ENCODE results near the gene SUMO4. TPM values are rescaled to one million over a fixed set of nuclear protein-coding genes. Genes with fewer than 3 reads are reported as not detected.

Gene SUMO4
- total and polyA plus RNA-seq, 2 of the 4 experiments (the other 2 are of a cell fraction) = 2.2 TPM; not detected in 1

DNA sequence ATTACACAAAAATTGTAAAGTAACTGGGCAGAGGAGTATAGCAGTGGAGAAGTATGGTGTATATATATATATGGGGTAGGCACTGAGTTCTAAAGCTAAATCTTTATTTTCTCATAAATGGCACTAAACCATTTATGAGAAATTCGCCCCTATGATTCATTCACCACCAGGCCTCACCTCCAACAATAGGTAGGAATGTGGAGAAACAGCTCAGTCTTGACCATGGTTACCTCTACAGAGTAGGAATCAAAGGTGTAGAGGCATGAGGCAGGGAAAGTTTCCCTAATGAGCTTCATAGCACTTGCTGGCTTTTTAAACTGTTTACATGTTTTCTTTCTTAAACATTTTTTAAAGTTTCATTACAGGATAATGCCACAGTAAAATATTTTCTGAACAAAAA is 36.9 kb upstream of the SUMO4 start:
- ChIA-PET CTCF (no interaction called here), POLR2A (ENCODE audit: unreplicated experiment) (no interaction called here)
- Histone ChIP-seq H2AK5ac (ENCODE audit: low read depth, low read length) (no peak overlapping the region), H3K9me1 (ENCODE audit: insufficient read depth, low read length) (peaks cover 11% of the 10 kb centered on the region), H3K4me3 (ENCODE audit: insufficient read depth, low read depth, low read length) (no peak overlapping the region), H3K9me3 (ENCODE audit: control insufficient read depth, insufficient read depth, low read length) (no peaks in the 10 kb centered on the region), H2BK120ac (ENCODE audit: low read depth, low read length) (no peak overlapping the region), H3K36me3 (ENCODE audit: control insufficient read depth, insufficient read depth, low read length) (peaks cover 3% of the 10 kb centered on the region; the same call in 1 of the 2 replicates), H3K56ac (ENCODE audit: extremely low read depth, insufficient read depth, low read length) (no peak overlapping the region), H3K4ac (ENCODE audit: low read depth, low read length) (no peak overlapping the region), H3K4me1 (ENCODE audit: control insufficient read depth, insufficient read depth, low read length) (peaks cover 6% of the 10 kb centered on the region), H2AK9ac (replicated peaks; ENCODE audit: low read depth, low read length, poor library complexity) (no peak overlapping the region), H3K4me2 (ENCODE audit: low read depth, low read length) (no peak overlapping the region), H4K91ac (ENCODE audit: insufficient read depth, low read depth, low read length) (no peak overlapping the region; the same call in 1 of the 2 replicates), H3K27ac (ENCODE audit: insufficient read depth, low read length) (no peak overlapping the region), H4K5ac (ENCODE audit: low read depth, low read length) (no peak overlapping the region), H3K9ac (ENCODE audit: low read depth, low read length) (no peak overlapping the region), H3K79me1 (ENCODE audit: low read depth in 1 of 2, low read length in 2 of 2) (peaks cover 36 to 68% of the 10 kb centered on the region in 2 experiments), H4K20me1 (ENCODE audit: insufficient read depth, low read length) (peaks cover 66% of the 10 kb centered on the region), H3K14ac (replicated peaks; ENCODE audit: low read depth, low read length) (no peak overlapping the region), H3K18ac (ENCODE audit: low read depth, low read length) (no peak overlapping the region), H3K23ac (ENCODE audit: low read depth, low read length) (no peak overlapping the region; the same call in 1 of the 2 replicates), H2BK5ac (ENCODE audit: low read depth, low read length, poor library complexity, severe bottlenecking) (no peak overlapping the region), H4K8ac (ENCODE audit: low read depth in 2 of 2, low read length in 2 of 2) (no peak overlapping the region), H3K27me3 (ENCODE audit: control insufficient read depth, insufficient read depth, low read length) (no peaks in the 10 kb centered on the region), H2AFZ (replicated peaks; ENCODE audit: low read length, poor library complexity) (no peak overlapping the region), H2BK20ac (ENCODE audit: low read depth, low read length) (no peak overlapping the region), H2BK15ac (ENCODE audit: low read depth, low read length) (no peak overlapping the region)
- BruUV-seq (replicated peaks) = no TSS peak
- no CpG with 5 or more reads among the region's 1 CpG for WGBS, 2 experiments (ENCODE audit: extremely low coverage in 2 of 2, insufficient read length in 1 of 2)
- intact Hi-C loops (cut with micrococcal nuclease) = no loop called here
- ATAC-seq (ENCODE audit: low read depth) (no peak), DNase-seq (no peak)
- in situ Hi-C loops (cut with MboI; ENCODE audit: low sequenced_read_pairs) = no loop called here
- dilution Hi-C loops (cut with HindIII; ENCODE audit: low sequenced_read_pairs, unreplicated experiment) = no loop called here
- TF ChIP-seq MXI1 (IDR thresholded peaks at IDR 0.05; ENCODE audit: borderline replicate concordance, low read depth, low read length) = no peak
- TF ChIP-seq SMC3 (IDR thresholded peaks at IDR 0.05; ENCODE audit: low read depth, low read length) = no peak
- TF ChIP-seq, protein P1, sequence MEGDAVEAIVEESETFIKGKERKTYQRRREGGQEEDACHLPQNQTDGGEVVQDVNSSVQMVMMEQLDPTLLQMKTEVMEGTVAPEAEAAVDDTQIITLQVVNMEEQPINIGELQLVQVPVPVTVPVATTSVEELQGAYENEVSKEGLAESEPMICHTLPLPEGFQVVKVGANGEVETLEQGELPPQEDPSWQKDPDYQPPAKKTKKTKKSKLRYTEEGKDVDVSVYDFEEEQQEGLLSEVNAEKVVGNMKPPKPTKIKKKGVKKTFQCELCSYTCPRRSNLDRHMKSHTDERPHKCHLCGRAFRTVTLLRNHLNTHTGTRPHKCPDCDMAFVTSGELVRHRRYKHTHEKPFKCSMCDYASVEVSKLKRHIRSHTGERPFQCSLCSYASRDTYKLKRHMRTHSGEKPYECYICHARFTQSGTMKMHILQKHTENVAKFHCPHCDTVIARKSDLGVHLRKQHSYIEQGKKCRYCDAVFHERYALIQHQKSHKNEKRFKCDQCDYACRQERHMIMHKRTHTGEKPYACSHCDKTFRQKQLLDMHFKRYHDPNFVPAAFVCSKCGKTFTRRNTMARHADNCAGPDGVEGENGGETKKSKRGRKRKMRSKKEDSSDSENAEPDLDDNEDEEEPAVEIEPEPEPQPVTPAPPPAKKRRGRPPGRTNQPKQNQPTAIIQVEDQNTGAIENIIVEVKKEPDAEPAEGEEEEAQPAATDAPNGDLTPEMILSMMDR (conservative IDR thresholded peaks at IDR 0.05; ENCODE audit: low read depth, low read length) = no peak
- TF ChIP-seq FOS (IDR thresholded peaks at IDR 0.05; ENCODE audit: low read depth, low read length) = no peak
- TF ChIP-seq, protein P2, sequence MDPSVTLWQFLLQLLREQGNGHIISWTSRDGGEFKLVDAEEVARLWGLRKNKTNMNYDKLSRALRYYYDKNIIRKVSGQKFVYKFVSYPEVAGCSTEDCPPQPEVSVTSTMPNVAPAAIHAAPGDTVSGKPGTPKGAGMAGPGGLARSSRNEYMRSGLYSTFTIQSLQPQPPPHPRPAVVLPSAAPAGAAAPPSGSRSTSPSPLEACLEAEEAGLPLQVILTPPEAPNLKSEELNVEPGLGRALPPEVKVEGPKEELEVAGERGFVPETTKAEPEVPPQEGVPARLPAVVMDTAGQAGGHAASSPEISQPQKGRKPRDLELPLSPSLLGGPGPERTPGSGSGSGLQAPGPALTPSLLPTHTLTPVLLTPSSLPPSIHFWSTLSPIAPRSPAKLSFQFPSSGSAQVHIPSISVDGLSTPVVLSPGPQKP (IDR thresholded peaks at IDR 0.05; ENCODE audit: borderline replicate concordance, low read depth, low read length) = no peak
- no peak for TF ChIP-seq RFX5 (IDR thresholded peaks at IDR 0.05; ENCODE audit: low read depth, low read length)
- no peak for TF ChIP-seq MAZ (IDR thresholded peaks at IDR 0.05; ENCODE audit: borderline replicate concordance, low read depth, low read length)
- no peak for TF ChIP-seq BHLHE40 (IDR thresholded peaks at IDR 0.05; ENCODE audit: low read depth, low read length)
- TF ChIP-seq RCOR1 (IDR thresholded peaks at IDR 0.05; ENCODE audit: insufficient replicate concordance, low read length) = no peak
- TF ChIP-seq RAD21 (IDR thresholded peaks at IDR 0.05; ENCODE audit: low read length) = no peak
- TF ChIP-seq POLR2A (IDR thresholded peaks at IDR 0.05; ENCODE audit: low read depth, low read length) = no peak
- no peak for TF ChIP-seq MAFK (IDR thresholded peaks at IDR 0.05; ENCODE audit: low read depth, low read length)
- no peak for TF ChIP-seq CHD1 (IDR thresholded peaks at IDR 0.05; ENCODE audit: low read depth, low read length)
- TF ChIP-seq NFE2L2 (IDR thresholded peaks at IDR 0.05; ENCODE audit: low read depth, low read length) = no peak
- TF ChIP-seq, protein P3, sequence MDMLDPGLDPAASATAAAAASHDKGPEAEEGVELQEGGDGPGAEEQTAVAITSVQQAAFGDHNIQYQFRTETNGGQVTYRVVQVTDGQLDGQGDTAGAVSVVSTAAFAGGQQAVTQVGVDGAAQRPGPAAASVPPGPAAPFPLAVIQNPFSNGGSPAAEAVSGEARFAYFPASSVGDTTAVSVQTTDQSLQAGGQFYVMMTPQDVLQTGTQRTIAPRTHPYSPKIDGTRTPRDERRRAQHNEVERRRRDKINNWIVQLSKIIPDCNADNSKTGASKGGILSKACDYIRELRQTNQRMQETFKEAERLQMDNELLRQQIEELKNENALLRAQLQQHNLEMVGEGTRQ (IDR thresholded peaks at IDR 0.05; ENCODE audit: low read depth, low read length) = no peak
